AG10803 (cell line): ENCODE measurements around the gene MED27.

Experiments used
- DNase-seq: peaks from one replicate; pipeline ENCODE4 v3.0.0; 2010; ENCODE audit warnings: low read depth
- H3K4me3 ChIP-seq: 2 replicates; pipeline ENCODE4 v1.5.1; 2011; ENCODE audit warnings: mild to moderate bottlenecking, low read length, control low read depth
- CTCF ChIP-seq: conservative IDR thresholded peaks from 2 replicates; pipeline ENCODE4 v1.5.1; 2011; ENCODE audit warnings: mild to moderate bottlenecking, low read length, control low read depth, inconsistent platforms

MED27 gene

GRCh38 chr9:132077881-132078698 is 1.6 kb downstream of the MED27 start:
- TF ChIP-seq CTCF: no peak
- H3K4me3 ChIP-seq: peak overlapping the region; percentile 93
- DNase-seq: peak; percentile 56

DNA sequence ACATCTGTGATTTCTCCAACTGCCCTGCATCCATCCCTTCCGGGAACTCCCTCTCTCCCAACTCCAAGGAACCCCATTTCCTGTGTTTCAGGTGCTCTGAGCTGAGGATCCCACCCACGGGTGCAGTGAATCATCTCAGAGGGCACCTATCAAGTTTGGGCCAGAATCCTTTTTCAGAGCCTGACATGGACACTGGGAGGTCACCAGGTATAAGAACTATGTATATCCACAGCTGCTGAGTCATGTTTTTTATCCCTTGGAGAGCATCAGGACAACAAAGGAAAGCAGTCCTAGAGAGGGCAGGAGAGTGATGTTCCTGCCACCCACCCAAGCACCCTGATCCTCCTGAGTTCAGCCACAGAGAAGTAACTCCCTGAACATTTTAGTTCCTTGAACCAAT is 3.8 kb downstream of the MED27 start:
- no peak overlapping the region for H3K4me3 ChIP-seq
- no peak for TF ChIP-seq CTCF
- DNase-seq: no peak

GRCh38 chr9:132074736-132075135 is 4.9 kb downstream of the MED27 start:
- TF ChIP-seq CTCF: no peak
- no peak overlapping the region for H3K4me3 ChIP-seq
- peak; percentile 47 for DNase-seq

- DNase-seq: no peak
- H3K4me3 ChIP-seq: no peak overlapping the region
- no peak for TF ChIP-seq CTCF
These were observed 7.7 kb downstream of the MED27 start for GRCh38 chr9:132071847-132072507.

DNA sequence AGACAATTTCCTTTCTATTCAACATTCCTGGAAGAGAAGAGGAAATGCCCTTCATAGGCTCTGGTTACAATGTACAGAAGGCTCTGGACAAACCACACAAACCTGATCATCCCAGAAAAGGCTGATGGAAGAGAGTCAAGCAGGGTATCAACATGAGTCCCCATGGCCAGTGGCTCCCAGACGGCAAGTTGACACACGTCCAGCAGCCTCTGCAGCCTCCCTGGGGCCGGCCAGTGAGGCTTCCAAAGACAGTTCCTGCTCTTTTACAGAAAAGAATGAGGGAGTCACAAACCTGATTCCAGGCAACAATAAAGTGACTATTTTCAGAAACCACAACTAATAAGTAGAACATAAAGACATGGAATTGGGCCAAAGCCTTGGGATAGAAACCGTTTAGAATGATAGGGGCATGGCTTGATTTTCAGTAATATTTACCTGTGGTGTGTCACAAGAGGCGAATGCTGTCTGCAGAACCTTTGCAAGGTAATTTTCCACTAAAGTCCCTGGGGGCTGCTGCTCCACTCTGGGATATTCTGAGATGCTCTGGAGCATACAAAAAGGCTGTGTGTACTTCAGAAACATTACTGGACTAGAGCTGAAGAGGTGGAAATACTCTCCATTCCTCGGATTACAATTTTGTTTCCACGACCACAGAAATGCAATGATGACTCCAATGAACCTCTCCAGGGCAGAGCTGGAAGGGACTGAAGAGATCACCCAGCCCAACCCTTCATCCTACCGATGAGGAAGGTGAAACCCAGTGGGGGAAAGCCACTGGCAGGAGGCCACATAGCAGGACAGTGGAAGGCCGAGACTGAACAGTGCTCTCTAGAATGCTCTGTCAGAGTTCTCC is 10.4 kb downstream of the MED27 start:
- H3K4me3 ChIP-seq: no peak overlapping the region
- peak; percentile 79 for DNase-seq
- no peak for TF ChIP-seq CTCF

- no peak for DNase-seq
- H3K4me3 ChIP-seq: no peak overlapping the region
- TF ChIP-seq CTCF: no peak
These were observed 11.1 kb downstream of the MED27 start for GRCh38 chr9:132068605-132069004.
